HK-2 (cell line): ENCODE data around the gene KCNK10.
"Not testable (repeated sequence)": the region's sequence is repeated elsewhere in the genome, so short reads cannot be mapped to it uniquely, and the experiment has no call there.

Experiments used
- DNase-seq: peaks from one replicate; pipeline ENCODE4 v3.0.0-alpha.2; 2018; ENCODE audit not compliant: unreplicated experiment

KCNK10 gene

DNA sequence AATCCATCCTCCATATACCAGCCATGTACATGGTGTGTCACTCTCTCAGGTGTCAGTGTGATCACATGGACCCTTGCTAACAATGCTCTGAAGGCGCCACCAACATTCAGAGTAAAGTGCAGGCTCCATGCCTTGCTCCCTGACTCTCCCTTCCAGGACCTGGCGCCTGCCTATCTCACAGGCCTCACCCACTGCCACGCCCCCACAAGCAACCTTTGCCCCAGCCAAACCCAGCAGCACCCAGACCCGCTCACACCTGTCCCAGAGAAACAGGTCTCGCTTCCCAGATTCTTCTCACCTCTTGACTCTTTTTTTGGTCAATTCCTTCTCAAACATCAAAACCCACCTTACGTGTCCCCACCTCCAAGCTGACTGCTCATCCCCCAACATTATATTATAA, 52.3 kb downstream of the KCNK10 start:
- no peak for DNase-seq

DNA sequence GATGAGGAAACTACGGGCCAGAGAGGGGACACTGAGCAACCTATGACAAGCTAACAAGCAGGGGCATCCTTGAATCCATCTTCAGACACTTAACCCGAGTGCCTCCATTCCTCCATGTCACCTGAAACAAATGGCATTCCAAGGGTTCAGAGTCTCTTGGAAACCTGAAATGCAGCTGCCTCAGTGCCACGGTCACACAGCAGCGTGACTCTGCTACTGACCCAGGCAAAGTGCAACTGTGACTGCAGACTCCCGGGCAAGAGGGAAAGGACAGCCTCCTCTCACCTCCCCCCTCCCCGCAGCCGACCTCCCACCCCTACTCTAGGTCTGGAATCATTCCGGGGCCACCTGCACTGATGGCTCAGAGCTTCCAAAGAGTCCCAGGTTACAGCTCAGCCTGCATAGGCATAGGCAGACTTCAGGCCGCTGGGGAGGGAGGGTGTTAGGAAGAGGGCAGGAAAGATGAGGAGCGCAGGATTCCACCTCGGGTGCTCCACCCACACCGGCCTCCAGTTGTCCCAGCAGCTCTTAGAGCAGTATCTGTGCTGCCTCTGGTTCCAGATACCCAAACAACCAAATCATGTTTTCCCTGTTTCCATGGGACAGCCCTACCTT, 53.2 kb downstream of the KCNK10 start:
- DNase-seq = no peak

DNA sequence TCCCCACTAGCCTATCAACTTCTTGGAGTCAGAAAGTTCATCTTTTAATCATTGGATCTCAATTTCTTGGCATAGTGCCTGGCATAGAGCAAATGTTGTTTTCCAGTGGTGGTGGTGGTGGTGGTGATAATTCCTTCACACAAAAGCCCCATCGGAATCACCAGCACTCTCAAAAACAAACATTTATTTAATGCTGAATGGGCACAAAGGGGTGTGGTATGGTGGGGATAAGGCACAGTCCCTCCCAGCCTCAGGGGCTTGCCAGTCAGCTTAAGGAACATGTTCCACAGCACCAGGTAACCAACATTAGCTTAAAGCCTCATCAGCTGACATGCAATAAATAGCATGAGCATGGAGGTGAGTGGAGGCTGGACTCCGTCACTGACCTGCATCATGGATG, 56.6 kb downstream of the KCNK10 start:
- no peak for DNase-seq

DNA sequence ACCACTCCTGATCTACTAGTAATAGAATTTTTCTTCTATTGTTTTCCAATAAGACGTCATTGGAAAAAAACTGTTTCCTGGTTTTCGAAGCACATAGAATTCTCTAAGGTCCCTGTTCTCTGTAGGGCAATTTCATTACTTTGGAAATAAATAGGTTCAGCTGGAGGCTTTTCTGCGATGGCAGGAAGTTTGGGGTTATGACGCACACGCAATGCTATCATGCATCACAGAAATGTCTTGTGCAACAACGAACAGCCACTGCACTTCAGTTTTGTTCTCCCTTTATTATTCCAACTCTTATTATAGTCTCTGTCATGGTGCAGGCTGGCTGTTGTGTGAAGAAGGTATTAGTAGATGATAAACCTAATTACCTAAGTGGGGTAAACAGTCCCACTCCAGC, 59.0 kb downstream of the KCNK10 start:
- no peak for DNase-seq

GRCh38 chr14:88261302-88261701, 61.8 kb downstream of the KCNK10 start:
- not testable (repeated sequence) for DNase-seq

GRCh38 chr14:88258021-88258420, 65.0 kb downstream of the KCNK10 start:
- DNase-seq = no peak

GRCh38 chr14:88256997-88257950, 65.8 kb downstream of the KCNK10 start:
- no peak for DNase-seq

GRCh38 chr14:88255798-88256197, 67.3 kb downstream of the KCNK10 start:
- no peak for DNase-seq

DNA sequence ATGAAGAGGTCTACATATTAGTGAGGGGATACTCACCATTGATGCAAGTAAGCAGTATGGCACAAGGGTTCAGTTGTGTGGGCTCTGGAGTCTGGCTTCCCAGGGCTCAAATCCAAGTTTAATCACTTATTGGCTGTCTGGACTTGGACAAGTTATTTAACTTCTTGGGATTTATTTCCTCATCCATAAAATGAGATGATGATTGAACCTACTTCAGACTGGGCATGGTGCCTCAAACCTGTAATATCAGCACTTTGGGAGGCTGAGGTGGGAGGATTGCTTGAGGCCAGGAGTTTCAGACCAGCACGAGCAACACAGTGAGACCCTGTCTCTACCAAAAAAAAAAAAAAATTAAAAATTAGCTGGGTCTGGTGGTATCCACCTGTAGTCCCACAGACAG, 67.9 kb downstream of the KCNK10 start:
- no peak for DNase-seq

GRCh38 chr14:88252498-88252897, 70.6 kb downstream of the KCNK10 start:
- no peak for DNase-seq

DNA sequence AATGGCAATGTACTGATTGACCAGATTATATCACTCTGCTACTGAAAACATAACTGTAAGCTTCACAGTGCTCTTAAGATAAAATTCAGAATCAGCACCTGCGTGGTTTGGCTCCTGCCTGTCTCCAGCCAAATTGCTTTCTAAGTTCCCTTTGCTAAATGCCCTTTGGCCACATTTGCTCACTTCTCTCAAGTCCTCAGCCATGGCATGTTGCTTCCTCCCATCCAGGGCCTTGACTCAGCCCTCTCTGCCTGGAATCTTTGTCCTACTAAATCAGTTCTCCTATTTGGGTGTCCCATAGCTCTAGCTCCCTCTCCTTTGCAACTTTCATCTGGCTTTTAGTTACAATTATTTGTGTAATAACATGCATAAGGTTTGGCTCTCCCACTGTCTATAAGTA, 71.4 kb downstream of the KCNK10 start:
- DNase-seq = no peak

GRCh38 chr14:88249266-88249665, 73.8 kb downstream of the KCNK10 start:
- DNase-seq = no peak

GRCh38 chr14:88248606-88249005, 74.5 kb downstream of the KCNK10 start:
- no peak for DNase-seq

DNA sequence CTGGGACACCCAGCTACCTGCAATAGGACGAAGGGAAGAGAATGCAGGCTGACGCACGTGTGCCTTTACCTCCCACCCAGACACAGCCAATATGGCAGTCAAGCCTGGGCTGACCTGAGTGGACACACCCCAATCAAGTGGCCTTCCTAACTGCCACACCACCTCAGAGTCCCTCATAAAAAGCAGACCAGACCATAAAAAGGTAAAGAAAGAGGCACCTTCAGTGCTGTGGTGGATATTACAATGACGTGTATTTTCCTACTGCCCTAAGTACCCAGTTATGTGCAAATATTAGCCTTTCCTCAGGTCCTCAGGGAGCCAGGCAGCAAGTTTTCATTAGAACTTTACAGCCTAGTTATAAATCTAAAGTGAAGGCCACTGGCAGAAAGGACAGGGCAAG, 75.8 kb downstream of the KCNK10 start:
- DNase-seq = no peak

DNA sequence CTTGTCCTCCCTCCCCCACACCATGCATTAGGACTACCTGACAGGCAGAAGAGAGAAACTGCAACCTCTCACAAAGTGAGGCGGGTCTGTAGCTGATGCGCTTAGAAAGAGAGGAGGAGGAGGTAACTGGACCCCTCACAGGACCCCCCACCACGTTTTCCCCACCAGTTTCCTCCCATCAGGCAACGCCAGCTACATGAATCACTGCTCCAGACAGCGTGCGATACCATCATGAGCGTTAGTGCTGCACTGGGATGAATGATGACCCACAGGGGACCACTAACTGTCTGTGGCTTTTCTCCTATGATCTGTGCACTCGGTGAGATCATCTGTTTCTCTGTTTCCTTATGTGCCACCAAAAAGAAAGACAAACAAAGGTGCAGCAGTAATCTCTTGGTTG, 77.7 kb downstream of the KCNK10 start:
- DNase-seq = no peak

- DNase-seq = no peak
Measured at GRCh38 chr14:88243946-88244345, 79.1 kb downstream of the KCNK10 start.

- DNase-seq = no peak
Measured at GRCh38 chr14:88242446-88242845, 80.6 kb downstream of the KCNK10 start.

GRCh38 chr14:88241810-88242209, 81.3 kb downstream of the KCNK10 start:
- DNase-seq = no peak

GRCh38 chr14:88234442-88234841, 88.6 kb downstream of the KCNK10 start:
- no peak for DNase-seq

DNA sequence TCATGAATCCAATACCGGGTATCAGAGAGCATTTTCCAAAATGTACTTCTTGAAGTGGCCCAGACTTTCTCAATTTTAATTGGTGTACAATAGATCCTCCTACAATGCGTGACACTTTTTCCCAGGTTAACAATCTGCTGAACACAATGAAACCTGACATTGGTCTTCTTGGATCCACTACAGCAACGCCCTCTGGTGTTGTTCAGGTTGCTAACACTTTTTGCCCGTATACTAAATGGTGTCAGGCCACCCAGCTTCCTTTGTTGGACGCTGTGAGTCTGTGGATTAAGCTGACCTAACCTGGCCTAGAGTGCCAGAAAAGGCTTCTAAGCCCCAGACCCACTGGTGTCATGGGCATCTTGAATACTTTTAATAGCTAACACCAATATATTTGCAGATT, 89.2 kb downstream of the KCNK10 start:
- no peak for DNase-seq

- no peak for DNase-seq
Measured at GRCh38 chr14:88232771-88233170, 90.3 kb downstream of the KCNK10 start.

DNA sequence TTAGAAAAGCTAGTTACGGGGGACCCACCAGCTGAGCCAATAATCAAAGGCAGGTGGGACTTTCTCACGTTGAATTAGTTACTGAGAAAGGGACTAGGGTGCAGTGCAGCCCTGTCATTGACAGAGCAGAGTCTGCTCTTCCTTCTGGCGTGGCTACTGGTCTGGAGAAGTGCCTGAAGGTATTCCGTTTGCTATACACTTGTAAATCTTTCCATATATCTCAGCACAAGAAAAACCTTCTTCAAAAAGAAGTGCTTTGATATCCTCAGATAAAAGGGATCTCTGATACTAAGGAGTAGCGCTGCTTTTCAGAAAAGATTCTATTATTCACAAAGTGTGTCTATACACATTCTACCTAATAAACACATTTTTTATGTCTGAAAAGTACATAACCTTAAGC, 91.5 kb downstream of the KCNK10 start:
- DNase-seq = no peak

DNA sequence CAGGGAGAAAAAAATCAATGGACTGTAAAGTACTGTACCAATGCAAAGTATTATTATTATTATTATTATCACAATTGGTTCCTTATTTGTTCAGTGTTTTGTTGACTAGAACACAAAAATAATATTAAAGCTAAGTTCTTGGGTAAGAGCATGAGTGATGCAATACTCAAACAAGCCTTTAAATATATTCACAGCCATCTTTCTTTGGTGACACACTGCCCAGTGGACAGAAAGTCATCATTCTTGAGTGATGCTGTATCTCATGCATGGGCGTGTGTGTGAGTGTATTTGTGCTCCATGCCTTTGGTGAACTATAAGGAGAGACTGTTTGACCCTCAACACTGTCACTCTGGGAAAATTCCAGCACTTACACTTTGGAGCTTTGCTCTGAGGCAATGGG, 93.6 kb downstream of the KCNK10 start:
- no peak for DNase-seq
